ENCODE results near the gene TPRKB. TPM values are rescaled to one million over a fixed set of nuclear protein-coding genes. Genes with fewer than 3 reads are reported as not detected.

The TPRKB gene
- total RNA-seq, 1 experiment from 2014 or later = 44.7 TPM

GRCh38 chr2:73766994-73767393 lies 29.8 kb upstream of the TPRKB start:
- H3K27me3 Mint-ChIP-seq (ENCODE audit: low read depth) = no peaks in the 10 kb centered on the region
- Histone ChIP-seq H2BK5ac (ENCODE audit: insufficient read length, low read length) (no peak overlapping the region), H3K14ac (ENCODE audit: insufficient read depth, low read length) (no peak overlapping the region), H2BK12ac (ENCODE audit: insufficient read length, low read depth, low read length) (no peak overlapping the region), H3T11ph (ENCODE audit: low read length) (no peak overlapping the region), H2AK5ac (ENCODE audit: insufficient read length, low read length) (no peak overlapping the region), H2BK120ac (ENCODE audit: low read depth, low read length, poor library complexity, severe bottlenecking) (no peak overlapping the region), H3K9ac (ENCODE audit: extremely low read depth, insufficient read length, low read length) (no peak overlapping the region), H3K9me3 (ENCODE audit: control insufficient read depth, low read depth, low read length) (no peaks in the 10 kb centered on the region), H2BK15ac (ENCODE audit: low read depth, low read length) (no peak overlapping the region), H3K27ac (ENCODE audit: insufficient read length, low read depth, low read length) (no peak overlapping the region), H4K8ac (replicated peaks; ENCODE audit: insufficient read length, low read depth, low read length) (no peak overlapping the region), H3K23me2 (ENCODE audit: insufficient read length, low read depth, low read length, poor library complexity, severe bottlenecking) (no peaks in the 10 kb centered on the region), H3K27me3 (ENCODE audit: insufficient read depth, low read length) (no peaks in the 10 kb centered on the region), H3K23ac (ENCODE audit: insufficient read length, low read depth, low read length) (no peak overlapping the region), H4K91ac (ENCODE audit: insufficient read length, low read depth, low read length) (no peak overlapping the region), H4K20me1 (ENCODE audit: control insufficient read depth, insufficient read depth, insufficient read length) (no peaks in the 10 kb centered on the region), H3K4ac (ENCODE audit: low read depth, low read length) (no peak overlapping the region), H3K56ac (ENCODE audit: insufficient read length, low read depth, low read length) (no peak overlapping the region), H2AFZ (ENCODE audit: low read length) (no peak overlapping the region), H3K79me1 (ENCODE audit: insufficient read depth, low read depth, low read length, poor library complexity, severe bottlenecking) (no peaks in the 10 kb centered on the region), H3K18ac (ENCODE audit: insufficient read length, low read depth, low read length) (no peak overlapping the region), H2BK20ac (ENCODE audit: low read depth, low read length, poor library complexity, severe bottlenecking) (no peak overlapping the region), H3K4me2 (ENCODE audit: insufficient read depth, insufficient read length, low read length) (no peak overlapping the region), H3K79me2 (ENCODE audit: insufficient read depth, low read length) (no peaks in the 10 kb centered on the region; the same call in 1 of the 2 replicates), H4K5ac (ENCODE audit: insufficient read length, low read depth, low read length) (no peak overlapping the region), H3K4me1 (ENCODE audit: insufficient read depth, low read length) (no peaks in the 10 kb centered on the region)
- TF ChIP-seq CTCF (conservative IDR thresholded peaks at IDR 0.05) = no peak
- 100% methylated on average over 3 of the region's 4 CpGs for WGBS (ENCODE audit: extremely low coverage, insufficient read length, low lambda C conversion rate)
- H3K4me1 Mint-ChIP-seq = no peaks in the 10 kb centered on the region
- peaks cover 21 to 72% (median 59%) of the 10 kb centered on the region in 3 experiments; a peak in 6 of 7 replicates for H3K36me3 Mint-ChIP-seq (ENCODE audit: insufficient read depth in 1 of 3, low read depth in 3 of 3)
- H3K27ac Mint-ChIP-seq = no peak overlapping the region
- no peak for DNase-seq
- H3K4me3 Mint-ChIP-seq = no peak overlapping the region
- no peaks in the 10 kb centered on the region for H3K9me3 Mint-ChIP-seq

Measured in H9 (cell line).